Measurements from ENCODE around the gene VPS26C.

The VPS26C gene

GRCh38 chr21:37273911-37274690, 7.0 kb upstream of the VPS26C start:
- DNase-seq (ENCODE audit: extremely low spot score): peak; percentile 47
- TF ChIP-seq CTCF (IDR thresholded peaks at IDR 0.05; ENCODE audit: control extremely low read depth, extremely low read depth, low read depth, missing control alignments): no peak
- ChIA-PET CTCF (interaction anchor here (0.8 to 1.9 kb wide), 6 partner anchors 9 to 310 kb away, joined by 3 to 7 read pairs (median 4); no protein-coding TSS in a partner anchor), POLR2A (no interaction called here)

- no peak for DNase-seq (ENCODE audit: extremely low spot score)
- TF ChIP-seq CTCF (IDR thresholded peaks at IDR 0.05; ENCODE audit: control extremely low read depth, extremely low read depth, low read depth, missing control alignments): no peak
- POLR2A ChIA-PET: no interaction called here
- CTCF ChIA-PET: interaction anchor here (0.8 to 1.9 kb wide), 3 partner anchors 9 to 53 kb away, joined by 3 to 7 read pairs (median 4); no protein-coding TSS in a partner anchor
Measured at GRCh38 chr21:37273440-37273839, 6.3 kb upstream of the VPS26C start.

GRCh38 chr21:37272897-37273296, 5.8 kb upstream of the VPS26C start:
- ChIA-PET CTCF (no interaction called here), POLR2A (no interaction called here)
- DNase-seq (ENCODE audit: extremely low spot score): no peak
- no peak for TF ChIP-seq CTCF (IDR thresholded peaks at IDR 0.05; ENCODE audit: control extremely low read depth, extremely low read depth, low read depth, missing control alignments)

GRCh38 chr21:37270576-37271365, 3.6 kb upstream of the VPS26C start:
- ChIA-PET POLR2A (no interaction called here), CTCF (no interaction called here)
- TF ChIP-seq CTCF (IDR thresholded peaks at IDR 0.05; ENCODE audit: control extremely low read depth, extremely low read depth, low read depth, missing control alignments): no peak
- no peak for DNase-seq (ENCODE audit: extremely low spot score)

GRCh38 chr21:37269481-37269880, 2.3 kb upstream of the VPS26C start:
- POLR2A ChIA-PET: no interaction called here
- CTCF ChIA-PET: no interaction called here
- no peak for DNase-seq (ENCODE audit: extremely low spot score)
- TF ChIP-seq CTCF (IDR thresholded peaks at IDR 0.05; ENCODE audit: control extremely low read depth, extremely low read depth, low read depth, missing control alignments): no peak

- no peak for TF ChIP-seq CTCF (IDR thresholded peaks at IDR 0.05; ENCODE audit: control extremely low read depth, extremely low read depth, low read depth, missing control alignments)
- ChIA-PET POLR2A (no interaction called here), CTCF (no interaction called here)
- DNase-seq (ENCODE audit: extremely low spot score): no peak
Measured at GRCh38 chr21:37268186-37268503, 1.0 kb upstream of the VPS26C start.
